Activated CD8-positive, alpha-beta memory T cell treated with anti-CD3 and anti-CD28 coated beads for 4 hours (primary cell): ENCODE measurements around the gene GCSH.

Experiments used
- DNase-seq, 2 donors: peaks; one replicate each; pipeline ENCODE4 v3.0.0-alpha.2; 2020; ENCODE audit warnings: low read depth in 2 of 2

The GCSH gene

DNA sequence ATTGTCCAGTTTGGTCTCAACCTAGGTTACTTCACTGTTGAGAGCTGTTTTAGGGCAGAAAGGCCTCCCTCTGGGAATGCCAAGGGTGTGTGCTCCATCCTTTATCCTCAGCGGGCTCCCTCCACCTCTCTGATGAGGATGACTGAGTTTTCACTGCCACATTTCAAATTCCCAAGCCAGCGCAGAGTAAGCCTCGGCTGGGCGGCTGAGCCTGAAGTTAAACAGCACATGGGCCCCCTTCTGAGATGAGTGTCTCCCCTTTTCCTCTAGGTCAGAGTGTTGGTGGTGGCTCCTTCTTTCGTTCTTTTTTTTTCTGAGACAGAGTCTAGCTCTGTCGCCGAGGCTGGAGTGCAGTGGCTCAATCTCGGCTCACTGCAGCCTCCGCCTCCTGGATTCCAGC, 5.5 kb upstream of the GCSH start:
- no peak for DNase-seq

DNA sequence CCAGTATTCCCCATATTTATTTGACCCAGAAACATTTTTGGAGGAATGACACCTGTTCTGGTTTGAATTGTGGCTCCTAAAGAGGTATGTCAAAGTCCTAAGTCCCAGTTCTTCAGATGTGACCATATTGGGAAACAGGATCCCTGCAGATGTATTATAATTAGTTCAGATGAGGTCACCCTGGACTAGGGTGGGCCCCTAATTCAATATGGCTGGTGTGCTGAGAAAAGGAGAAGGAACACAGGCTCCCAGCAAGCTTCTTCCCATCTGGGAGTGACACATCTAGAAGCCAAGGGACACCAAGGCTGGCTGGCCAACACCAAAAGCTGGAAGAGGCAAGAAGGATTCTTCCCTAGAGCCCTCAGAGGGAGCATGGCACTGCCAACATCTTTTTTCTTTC, 3.8 kb upstream of the GCSH start:
- DNase-seq = no peak

DNA sequence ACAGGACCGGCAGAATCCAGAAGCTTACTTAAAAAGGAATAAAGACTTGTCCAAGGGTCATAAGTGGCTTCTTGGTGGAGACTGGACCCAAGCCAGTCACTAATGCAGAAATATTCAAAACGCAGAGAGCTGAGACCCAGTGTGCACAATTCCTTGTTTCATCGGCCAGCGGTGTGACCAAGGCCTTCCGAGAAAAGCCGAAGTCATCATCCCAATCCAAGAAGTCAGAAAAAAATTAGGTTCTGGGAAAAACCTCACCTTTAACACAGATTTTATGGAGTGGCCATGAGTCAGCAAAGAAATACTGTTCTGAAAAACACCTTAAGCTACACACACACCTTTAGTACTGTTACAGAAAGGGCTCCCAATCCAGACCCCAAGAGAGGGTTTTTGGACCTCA, 1.0 kb upstream of the GCSH start:
- DNase-seq = no peak

DNA sequence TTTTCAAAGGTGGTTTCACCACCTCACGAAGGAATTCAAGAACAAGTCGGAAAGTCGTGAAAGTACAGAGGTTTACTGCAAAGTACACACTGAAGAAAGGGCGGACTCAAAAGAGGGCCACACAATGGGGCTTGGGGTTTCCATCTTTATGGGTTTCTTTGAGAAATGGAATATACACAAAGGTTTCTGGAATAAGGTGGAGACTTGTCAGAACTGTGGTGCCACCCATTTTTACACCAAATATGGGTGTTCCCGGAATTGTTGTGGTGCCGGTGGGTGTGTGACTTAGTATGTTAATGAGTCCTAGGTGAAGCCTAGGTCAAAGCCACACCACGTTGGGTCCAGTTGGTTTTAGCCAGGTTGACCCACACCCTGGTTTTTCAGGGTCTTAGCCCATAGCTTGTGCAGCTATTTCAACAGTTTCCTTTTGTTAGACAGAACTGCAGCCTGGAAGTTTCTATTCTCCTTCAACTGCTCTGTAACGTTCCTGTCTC, 567 bp upstream of the GCSH start:
- no peak for DNase-seq

DNA sequence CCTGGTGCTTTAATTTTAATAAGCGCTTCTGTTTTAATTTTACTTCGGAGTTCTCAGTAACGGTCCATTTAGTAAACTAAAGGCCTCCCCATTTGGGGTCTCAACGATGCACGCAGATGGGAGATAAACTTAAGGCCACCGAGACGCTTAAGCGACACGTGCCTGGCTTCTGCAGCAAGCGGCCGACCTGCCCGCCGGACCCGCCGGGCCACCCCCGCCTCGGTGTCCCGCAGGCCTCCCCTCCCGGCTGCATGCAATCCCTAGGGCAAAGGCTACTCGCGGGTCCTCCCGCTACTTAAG, 592 bp downstream of the GCSH start:
- DNase-seq = no peak

DNA sequence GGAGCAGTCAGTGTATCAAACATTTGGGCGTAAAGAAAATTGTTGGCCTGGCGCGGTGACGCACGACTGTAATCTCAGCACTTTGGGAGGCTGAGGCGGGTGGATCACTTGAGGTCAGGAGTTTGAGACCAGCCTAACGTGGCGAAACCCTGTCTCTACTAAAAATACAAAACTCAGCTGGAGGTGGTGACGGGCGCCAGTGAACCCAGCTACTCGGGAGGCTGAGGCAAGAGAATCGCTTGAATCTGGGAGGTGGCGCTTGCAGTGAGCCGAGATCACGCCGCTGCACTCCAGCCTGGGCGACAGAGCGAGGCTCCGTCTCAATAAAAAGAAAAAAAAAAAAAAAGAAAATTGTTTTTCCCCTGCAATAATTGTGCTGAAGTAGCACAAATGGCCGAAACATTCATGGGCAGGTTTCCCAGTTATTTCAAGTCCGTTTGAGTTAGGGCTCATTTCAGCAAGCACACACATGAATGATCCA, 1.4 kb downstream of the GCSH start:
- DNase-seq = no peak

DNA sequence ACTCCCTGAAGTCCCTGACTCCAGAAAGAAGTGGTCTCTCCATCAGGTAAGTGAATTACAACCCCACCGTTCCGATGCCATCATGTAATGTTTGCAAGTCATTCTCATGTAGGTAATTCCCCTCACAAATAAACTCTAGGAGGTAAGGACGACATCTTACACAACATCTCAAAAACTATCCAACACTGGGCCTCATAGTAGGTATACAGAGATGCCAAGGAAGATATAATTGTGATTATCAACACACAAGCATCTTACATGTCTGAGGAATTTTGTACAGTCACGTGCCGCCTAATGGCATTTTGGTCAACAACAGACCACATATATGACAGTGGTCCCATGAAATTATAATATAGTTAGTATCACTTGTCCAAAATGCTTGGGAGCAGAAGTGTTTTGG, 7.4 kb downstream of the GCSH start:
- no peak for DNase-seq

DNA sequence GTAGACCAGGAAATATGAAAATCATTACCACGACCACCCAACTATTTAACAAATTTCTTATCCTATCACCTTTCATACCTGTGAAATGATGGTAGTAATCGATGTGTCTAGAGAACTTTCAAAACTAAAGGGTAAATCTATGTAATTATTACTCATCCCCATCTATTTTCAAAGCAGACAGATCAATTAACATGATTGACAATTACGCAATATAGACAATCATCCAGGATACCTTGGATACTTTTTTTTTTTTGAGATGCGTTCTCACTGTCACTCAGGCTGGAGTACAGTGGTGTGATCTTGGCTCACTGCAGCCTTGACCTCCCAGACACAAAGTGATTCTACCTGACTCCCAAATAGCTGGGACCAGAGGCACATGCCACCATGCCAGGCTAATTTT, 15.2 kb downstream of the GCSH start:
- no peak for DNase-seq

DNA sequence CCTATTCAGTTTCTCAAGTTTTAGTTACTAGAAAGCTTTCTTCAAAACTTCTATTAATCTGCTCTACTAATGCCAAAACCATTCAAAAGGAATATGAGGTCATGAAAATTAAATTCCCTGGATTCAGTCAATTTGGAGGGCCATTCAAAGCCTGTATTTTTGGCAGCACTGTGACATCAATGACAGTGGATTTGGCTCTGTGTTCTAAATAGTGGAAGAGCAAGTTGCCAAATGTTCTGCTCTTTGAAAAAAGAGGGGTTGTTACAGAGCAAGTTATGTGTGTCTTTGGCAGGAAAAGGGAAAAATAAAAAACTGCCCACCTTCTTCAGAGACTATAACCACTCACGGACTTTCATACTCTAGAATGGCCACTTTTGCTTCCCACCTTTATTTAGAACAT, 16.0 kb downstream of the GCSH start:
- no peak for DNase-seq

DNA sequence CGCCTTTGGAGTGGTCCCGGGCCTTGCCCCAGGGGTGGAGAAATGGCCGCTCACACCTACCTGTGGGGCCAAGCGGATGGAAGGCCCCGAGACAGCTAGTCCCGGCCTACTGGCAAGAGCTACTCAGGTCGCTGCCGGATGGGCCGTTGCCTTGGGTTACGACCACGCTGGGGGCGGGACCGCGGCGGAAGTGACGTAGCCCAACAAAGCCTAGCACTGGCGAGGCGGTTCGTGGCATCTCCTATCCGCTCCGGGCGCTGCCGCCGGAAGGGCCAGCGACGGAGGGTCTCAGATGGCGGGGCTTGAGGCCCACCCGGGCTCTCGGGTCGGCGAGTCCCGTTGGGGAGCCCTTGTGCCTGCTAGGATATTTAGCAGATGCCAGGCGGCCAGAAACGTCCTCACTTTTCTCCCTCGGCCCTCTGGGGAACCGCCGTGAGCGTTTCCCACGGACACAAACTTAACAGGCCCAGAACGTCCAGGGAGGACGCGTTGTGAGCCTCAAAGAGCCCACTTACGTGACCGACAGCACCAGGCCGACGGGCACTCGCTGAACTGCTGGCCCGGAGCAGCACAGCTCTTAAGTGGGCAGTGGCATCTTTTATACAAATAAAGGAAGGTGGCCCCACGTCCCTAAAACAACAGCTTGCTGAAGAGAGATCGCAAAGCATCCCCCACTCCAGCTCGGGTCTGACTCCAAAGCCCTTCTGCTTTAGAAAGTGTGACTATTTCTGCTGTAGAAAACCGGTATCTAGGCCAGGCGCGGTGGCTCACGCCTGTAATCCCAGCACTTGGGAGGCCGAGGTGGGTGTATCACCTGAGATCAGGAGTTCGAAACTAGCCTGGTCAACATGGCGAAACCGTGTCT, 18.9 kb downstream of the GCSH start, which contains the start of gene C16orf46:
TSS of gene C16orf46 (minus strand) at position 163 of the 865 bp plus-strand sequence. CDS start 13,283 bp downstream, outside the sequence.
- peak; percentile 94 to 96 for DNase-seq

DNA sequence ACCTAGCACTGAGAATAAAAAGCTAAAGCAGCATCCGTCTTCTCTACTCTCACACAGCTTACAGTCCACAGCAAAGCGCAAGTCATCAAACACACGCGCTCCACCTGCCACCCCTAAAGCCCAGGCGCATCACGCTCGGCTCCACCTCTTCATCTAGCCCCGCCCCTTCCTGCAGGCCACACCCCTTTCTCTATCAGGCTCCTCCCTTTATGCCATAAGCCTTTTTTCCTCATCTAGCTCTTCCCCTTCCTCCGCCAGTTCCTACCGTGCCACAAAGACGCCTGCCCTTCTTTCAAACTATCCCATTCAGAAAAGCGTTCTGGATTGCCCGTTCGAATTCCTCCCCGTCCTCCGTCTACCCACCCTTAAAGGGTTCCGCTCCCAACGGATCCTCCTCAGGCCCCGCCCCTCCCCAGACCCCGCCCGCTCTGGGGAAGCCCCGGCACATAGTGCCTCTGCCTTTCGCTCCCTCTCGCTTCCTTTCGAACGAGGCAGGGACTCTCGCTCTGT, 19.6 kb downstream of the GCSH start:
- DNase-seq = peak; percentile 83 to 85

DNA sequence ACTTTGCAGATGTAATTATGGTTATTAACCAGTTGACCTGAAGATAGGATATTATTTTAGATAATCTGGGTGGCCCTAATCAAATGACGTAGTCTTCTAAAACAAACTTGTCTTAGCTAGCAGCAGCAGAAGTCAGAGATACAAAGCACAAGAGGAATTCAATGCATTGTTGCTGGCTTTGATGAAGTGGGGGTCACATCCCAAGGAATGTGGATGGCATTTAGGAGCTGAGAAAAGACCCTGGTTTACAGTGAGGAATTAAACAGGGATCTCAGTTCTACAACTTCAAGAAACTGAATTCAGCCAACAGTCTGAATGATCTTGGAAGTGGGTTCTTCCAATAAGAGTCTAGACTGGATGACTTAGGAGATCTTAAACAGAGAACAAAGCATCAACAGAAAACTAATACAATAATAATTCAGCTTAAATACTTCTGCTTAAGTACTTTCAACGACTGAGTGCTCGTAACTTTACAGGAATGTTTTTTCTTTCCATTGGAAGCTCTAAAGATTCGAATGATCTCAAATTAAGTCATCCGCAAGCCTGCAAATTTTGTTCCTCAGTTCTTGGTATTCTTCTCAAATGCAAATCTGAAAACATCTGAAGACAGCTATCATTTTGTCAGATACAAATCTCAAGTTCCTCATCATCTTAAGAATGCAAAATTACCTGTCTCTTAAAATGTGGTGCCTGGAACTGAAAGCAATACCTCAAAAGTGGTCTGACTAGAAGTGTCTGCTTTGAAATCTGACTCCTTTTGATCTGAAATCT, 22.4 kb downstream of the GCSH start:
- no peak for DNase-seq

DNA sequence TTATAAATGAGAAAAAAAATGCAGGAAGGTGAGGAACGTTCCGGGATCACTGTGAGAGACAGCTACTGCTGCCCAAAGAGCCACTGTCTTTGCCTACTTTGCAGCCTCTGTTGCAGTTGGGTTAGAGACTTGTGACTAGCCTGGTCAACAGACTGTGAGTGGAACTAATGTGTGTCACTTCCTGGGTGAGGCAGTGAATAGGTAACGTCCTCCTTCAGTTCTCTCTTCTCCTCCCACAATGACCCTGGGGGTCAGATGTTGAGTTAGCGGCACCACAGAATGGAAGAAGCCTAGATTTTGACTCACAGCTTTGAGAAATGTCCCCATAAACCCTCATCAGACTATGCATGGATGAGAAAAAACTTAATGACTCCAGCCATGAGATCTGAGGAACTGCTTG, 24.4 kb downstream of the GCSH start:
- DNase-seq = no peak

DNA sequence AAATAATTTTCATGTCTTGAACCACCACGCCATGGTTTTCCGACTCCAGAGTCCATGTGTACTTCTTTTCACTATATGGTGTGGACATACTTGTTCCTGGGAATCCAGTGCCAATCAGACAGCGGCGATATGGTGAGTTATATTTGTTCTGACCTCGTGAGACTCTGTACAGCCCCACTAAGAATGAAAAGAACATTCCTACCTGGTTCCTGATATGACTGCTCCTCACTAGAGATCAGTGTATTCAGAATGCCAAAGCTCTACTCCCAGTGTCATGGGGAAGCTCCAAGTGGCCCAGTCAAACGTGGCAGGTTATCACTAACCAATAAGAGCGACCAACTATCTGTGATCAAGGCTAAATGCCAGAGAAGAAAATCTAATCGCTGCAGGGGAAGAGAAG, 25.2 kb downstream of the GCSH start:
- DNase-seq = no peak

DNA sequence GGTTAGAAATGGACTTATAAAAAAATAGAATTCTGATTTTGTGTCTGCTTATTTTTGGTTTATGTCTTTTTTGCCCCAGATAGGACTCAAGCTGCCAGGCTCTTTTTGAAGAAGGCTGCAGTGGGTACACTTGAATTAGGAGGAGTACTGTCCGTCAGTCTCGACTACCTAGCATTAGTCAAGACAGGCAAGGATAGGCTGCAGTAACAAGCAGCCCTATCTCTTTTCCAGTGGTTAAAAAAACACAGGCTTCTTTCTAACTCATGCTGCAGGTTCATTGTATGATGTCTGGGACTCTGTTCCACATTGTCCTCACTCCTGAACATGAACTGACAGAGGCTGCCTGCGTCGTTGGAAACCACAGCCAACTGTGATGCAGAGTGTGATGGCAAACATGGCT, 27.1 kb downstream of the GCSH start:
- DNase-seq = no peak

DNA sequence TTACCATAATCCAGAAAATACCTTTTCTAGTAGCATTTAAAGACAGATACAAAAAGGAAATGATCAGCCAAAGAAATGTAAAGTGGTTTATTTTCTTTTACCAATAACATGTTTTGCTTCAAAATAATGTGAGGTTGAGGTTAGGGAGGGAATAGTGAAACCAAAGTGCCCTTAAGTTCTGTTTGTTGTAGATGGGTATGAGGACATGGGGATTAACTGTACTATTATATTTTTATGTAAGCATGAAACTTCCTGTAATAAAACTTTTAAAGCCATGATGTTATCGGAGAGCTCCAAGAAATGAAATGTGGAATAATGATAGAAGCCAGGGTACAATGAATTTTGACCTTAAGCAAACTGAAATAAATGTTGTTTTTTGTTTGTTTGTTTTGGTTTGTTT, 29.0 kb downstream of the GCSH start:
- DNase-seq = no peak

DNA sequence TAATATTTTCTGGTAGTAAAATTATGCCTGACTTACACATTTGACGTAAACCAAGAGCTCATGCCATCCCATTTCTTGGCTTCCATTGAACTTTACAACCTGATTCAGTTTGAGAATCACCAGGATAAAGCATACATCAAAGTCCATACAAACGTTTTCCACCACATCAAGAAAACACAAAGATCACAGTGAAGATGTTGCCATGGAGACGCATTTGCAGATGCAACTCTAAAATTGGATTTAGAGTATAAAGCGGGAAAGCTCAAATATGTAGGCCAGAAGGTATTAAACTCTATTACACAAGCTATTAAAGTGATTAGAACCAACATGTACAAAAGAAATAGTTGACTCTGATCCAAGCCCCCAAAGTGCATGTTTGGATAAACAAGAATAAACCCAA, 29.5 kb downstream of the GCSH start:
- DNase-seq = no peak

DNA sequence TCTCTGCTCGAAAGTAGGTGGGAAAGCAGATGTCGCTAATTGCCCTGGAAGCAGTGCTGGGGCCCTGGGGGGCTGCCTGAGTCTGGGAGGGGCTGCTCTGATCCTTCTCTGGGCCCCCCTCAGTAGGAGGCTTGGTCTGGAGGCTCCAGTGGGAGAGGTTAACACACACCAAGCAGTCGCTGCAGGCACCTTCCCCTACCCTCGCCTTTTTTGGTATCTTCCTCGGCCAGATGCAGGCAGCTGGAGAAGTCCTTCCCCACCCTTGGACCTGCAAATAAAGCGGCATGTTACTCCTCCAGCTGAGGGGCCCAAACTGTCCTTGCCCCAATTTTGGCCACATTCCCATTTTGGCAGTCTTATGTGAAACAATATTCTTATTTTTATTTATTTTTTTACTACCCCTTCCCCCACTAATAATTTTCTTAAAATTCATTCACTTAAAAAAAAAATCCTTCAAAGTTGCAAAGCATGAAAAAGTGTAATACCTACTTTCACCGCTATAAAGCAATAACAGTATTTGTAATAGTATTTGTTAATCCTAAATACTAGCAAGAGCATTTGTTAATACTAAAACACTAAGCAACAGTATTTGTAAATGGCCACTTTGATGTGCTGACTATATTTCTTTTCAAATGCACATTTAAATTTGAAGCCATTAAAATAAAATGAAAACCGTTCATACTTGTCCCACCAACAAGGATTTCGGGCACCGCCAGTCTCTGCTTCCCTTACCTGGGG, 34.2 kb downstream of the GCSH start:
- DNase-seq = no peak

DNA sequence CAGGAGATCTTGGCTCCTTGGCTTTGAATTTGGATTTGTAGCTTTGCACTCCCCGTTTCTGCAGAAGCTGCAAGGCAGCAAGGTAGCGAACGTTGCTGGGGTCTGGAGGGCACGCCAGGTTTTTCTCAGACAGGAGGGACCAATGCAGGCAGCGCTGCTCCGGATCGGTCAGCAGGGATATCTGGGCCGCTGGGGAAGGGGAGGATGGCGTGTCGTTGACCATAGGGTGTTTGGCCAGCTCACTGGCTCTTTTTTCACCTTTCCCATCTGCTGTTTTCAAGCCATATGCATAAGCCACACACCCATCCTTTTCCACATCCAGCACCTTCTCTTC, 34.9 kb downstream of the GCSH start:
- DNase-seq = no peak

DNA sequence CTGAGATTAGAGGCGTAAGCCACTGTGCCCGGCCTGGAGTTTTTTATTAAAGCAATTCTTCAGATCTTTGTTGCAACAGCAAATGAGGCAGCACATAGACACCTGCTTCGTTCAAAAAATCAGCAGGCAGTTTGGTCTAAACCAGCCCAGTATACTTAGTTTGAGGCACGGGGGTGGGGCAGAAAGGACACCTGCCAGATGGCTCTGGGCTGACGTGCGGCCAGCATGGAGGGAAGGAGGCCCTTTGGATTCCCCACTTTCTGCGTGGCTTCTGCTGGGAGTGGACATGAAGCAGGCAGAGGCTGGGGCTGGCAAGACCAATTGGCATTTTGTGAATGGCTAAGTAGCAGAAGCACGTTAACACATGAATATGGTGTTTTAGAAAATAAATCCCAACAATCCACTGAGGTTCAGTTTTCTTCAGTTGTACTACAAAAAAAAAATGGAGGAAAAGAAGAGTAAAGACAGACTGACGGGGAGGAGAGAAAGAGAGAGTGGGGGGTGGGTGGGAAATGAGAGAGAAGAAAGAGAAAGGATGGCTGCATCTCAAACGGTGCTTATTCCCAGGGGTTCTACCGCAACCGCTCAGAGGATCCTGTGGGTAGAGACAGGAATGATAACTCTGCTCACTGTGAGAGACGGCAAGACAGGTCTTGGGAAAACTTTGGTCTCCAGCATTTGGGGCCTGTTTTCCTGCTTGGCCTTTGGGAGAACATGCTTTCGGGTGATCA, 35.5 kb downstream of the GCSH start:
- no peak for DNase-seq

DNA sequence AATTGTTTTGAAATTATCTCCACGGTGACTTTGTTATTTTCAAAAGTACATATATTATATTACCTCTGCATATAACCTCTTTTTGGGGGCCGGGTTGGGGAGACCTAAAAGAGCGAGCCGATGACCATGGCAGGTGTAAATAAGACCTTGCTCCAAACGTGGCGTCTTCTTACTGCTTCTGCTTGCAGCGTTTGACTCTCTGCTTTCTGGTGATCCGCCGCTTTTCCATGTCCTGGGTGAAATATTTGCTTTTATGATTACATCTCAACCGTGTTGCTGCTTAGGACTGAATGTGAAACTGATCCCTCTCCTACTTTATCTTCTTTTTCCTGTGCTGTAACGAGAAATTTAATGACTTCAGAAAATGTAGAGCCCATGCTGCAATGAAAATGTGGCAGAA, 42.4 kb downstream of the GCSH start:
- DNase-seq = no peak

DNA sequence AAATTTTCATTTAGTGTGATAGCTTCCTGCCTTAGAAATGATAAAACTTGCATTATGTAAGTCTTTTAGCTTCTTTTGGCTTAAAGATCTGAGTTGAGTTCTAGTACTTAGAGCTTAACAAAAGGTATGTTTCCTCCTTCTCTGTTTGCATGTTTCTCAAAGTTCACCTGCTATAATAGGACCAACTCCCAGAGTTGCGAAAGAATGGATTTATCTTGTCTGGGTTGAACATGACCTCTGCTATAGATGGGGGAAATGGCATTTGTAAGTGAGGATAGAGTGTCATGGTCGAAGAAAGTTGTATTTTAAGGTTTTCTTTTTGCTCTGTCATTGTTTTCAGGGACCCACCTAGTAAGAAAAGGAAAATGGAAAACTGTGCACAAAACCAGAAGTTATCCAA, 53.4 kb downstream of the GCSH start:
- DNase-seq = no peak
